ENCODE measurements around the gene CPA5. TPM values are rescaled to one million over a fixed set of nuclear protein-coding genes. Genes with fewer than 3 reads are reported as not detected.

Gene CPA5
- total and polyA plus RNA-seq, 10 of the 15 experiments (the other 5 are each of a cell fraction or from before 2014, with no cell fraction given): 0.06 to 0.52 (median 0.29) TPM; not detected in 2

DNA sequence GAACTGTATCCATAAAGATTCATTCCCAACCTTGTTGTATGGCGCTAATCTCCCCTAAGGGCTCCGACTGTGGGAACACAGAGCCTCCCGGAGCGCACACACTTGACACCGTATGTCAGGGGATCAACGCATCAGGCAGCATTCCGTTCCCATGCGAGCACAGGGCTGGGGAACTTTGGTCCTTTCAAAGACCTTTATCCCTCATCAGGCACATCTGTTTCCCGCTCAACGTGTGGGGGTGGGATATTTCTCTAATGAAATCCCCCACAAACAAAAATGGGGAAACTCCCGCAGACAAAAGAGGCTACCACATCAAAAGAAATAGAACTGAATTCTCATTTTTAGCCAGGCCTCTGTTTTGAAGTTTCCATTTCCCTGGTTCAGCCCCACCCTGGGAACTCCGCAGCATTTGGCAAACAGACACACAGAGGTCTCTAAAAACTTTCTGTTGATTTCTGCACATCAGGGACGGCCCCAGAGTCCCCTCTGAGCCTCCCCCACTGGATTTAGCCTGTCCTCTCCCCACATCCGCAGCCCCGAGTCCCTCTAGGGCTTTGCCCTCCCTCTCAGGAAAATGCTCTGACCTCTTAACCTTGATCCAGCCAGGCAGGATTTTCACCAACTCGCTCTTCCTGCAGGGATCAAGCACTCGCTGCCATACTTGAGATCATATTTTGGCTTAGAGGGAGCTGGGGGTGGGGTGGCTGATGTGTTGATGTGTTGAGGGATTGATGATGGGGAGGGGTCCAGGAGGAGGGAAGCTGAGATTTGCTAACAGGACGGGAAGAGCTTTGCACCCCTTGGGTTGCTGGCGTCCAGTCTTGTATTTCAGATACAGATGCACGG lies 6.6 kb downstream of the CPA5 start (continued):
- TF ChIP-seq CHD4 (IDR thresholded peaks at IDR 0.05): no peak
- TF ChIP-seq RELA (IDR thresholded peaks at IDR 0.05; ENCODE audit: borderline replicate concordance, partially characterized antibody): peak; percentile 62
- no peak for TF ChIP-seq RAD51 (IDR thresholded peaks at IDR 0.05)
- TF ChIP-seq ETV6 (conservative IDR thresholded peaks at IDR 0.05 in 1 of 2, IDR thresholded peaks at IDR 0.05 in 1 of 2; ENCODE audit: borderline replicate concordance in 1 of 2, low read depth in 1 of 2): peak in 1 of 2 experiments; percentile 41; a peak in 1 of 4 replicates
- TF ChIP-seq MEF2A (IDR thresholded peaks at IDR 0.05; ENCODE audit: insufficient read depth, low read depth, low read length): peak; percentile 77
- 0 out of 2 replicates have a peak, but pooled peaks have one; percentile 58 for TF ChIP-seq TCF12 (IDR thresholded peaks at IDR 0.05; ENCODE audit: low read depth, low read length)
- TF ChIP-seq FOS (IDR thresholded peaks at IDR 0.05; ENCODE audit: borderline replicate concordance, extremely low read depth, insufficient read length): no peak
- peak; percentile 71; the same call in 1 of the 2 replicates for TF ChIP-seq RELB (IDR thresholded peaks at IDR 0.05; ENCODE audit: low read depth)
- TF ChIP-seq FOXM1 (IDR thresholded peaks at IDR 0.05; ENCODE audit: low read depth, low read length): peak; percentile 94
- TF ChIP-seq KDM1A (IDR thresholded peaks at IDR 0.05; ENCODE audit: borderline replicate concordance): no peak
- peak; percentile 66; the same call in 1 of the 2 replicates for TF ChIP-seq CREM (IDR thresholded peaks at IDR 0.05; ENCODE audit: low read depth)
- TF ChIP-seq RAD21 (IDR thresholded peaks at IDR 0.05; ENCODE audit: insufficient read depth, low read depth, low read length): peak; percentile 0; the same call in 1 of the 2 replicates
- TF ChIP-seq CREB1 (IDR thresholded peaks at IDR 0.05; ENCODE audit: low read depth): no peak
- no peak for TF ChIP-seq E2F4 (IDR thresholded peaks at IDR 0.05; ENCODE audit: low read depth, low read length)
- TF ChIP-seq, protein P1, sequence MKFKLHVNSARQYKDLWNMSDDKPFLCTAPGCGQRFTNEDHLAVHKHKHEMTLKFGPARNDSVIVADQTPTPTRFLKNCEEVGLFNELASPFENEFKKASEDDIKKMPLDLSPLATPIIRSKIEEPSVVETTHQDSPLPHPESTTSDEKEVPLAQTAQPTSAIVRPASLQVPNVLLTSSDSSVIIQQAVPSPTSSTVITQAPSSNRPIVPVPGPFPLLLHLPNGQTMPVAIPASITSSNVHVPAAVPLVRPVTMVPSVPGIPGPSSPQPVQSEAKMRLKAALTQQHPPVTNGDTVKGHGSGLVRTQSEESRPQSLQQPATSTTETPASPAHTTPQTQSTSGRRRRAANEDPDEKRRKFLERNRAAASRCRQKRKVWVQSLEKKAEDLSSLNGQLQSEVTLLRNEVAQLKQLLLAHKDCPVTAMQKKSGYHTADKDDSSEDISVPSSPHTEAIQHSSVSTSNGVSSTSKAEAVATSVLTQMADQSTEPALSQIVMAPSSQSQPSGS (IDR thresholded peaks at IDR 0.05; ENCODE audit: low read length): peak; percentile 67
- TF ChIP-seq TAF1 (IDR thresholded peaks at IDR 0.05; ENCODE audit: borderline replicate concordance, low read depth, low read length): no peak
- TF ChIP-seq, protein P2, sequence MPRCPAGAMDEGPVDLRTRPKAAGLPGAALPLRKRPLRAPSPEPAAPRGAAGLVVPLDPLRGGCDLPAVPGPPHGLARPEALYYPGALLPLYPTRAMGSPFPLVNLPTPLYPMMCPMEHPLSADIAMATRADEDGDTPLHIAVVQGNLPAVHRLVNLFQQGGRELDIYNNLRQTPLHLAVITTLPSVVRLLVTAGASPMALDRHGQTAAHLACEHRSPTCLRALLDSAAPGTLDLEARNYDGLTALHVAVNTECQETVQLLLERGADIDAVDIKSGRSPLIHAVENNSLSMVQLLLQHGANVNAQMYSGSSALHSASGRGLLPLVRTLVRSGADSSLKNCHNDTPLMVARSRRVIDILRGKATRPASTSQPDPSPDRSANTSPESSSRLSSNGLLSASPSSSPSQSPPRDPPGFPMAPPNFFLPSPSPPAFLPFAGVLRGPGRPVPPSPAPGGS (IDR thresholded peaks at IDR 0.05; ENCODE audit: borderline replicate concordance, insufficient read depth, low read depth, low read length, poor library complexity, severe bottlenecking): peak; percentile 95
- no peak for TF ChIP-seq GATAD2B (conservative IDR thresholded peaks at IDR 0.05; ENCODE audit: low read depth)
- TF ChIP-seq YY1 (IDR thresholded peaks at IDR 0.05; ENCODE audit: low read depth, low read length): peak; percentile 19; the same call in 1 of the 2 replicates
- peak in 1 of 2 experiments; percentile 50; a peak in 1 of 3 replicates for TF ChIP-seq EGR1 (IDR thresholded peaks at IDR 0.05; ENCODE audit: borderline replicate concordance in 1 of 2, low read depth in 2 of 2, low read length in 2 of 2)
- TF ChIP-seq NFXL1 (IDR thresholded peaks at IDR 0.05; ENCODE audit: borderline replicate concordance): no peak
- TF ChIP-seq JUNB (IDR thresholded peaks at IDR 0.05): peak; percentile 47

Data from GM12878 (cell line).